H1 (cell line): ENCODE results near the gene NT5C.

ENCODE experiments used
- JUND ChIP-seq: IDR thresholded peaks from 2 replicates; pipeline ENCODE4 v1.6.1; 2011; ENCODE audit warnings: mild to moderate bottlenecking, improper control_type of control experiment, low read length
- NANOG ChIP-seq: IDR thresholded peaks from 2 replicates; pipeline ENCODE4 v1.6.1; 2011; ENCODE audit warnings: low read length, low read depth, mild to moderate bottlenecking, inconsistent platforms; ENCODE audit not compliant: insufficient read depth, poor library complexity, severe bottlenecking
- POLR2A ChIP-seq, 2 experiments: IDR thresholded peaks; 1 replicate in 1 of 2; 2 replicates in 1 of 2; pipeline ENCODE4 v1.6.1; 2011; ENCODE audit warnings: low read depth in 2 of 2, low read length in 2 of 2, mild to moderate bottlenecking in 2 of 2; ENCODE audit errors: control extremely low read depth in 1 of 2
- TF ChIP-seq, protein P1 (sequence below), 3 experiments: IDR thresholded peaks; 1 replicate in 2 of 3; 2 replicates in 1 of 3; pipeline versions ENCODE4 v1.5.1 to v1.6.1; 2011; ENCODE audit warnings: low read length in 3 of 3, mild to moderate bottlenecking in 3 of 3, inconsistent platforms in 2 of 3, low read depth in 1 of 3, moderate library complexity in 1 of 3; ENCODE audit not compliant: insufficient read depth in 1 of 3; ENCODE audit errors: control extremely low read depth in 1 of 3

DNA sequence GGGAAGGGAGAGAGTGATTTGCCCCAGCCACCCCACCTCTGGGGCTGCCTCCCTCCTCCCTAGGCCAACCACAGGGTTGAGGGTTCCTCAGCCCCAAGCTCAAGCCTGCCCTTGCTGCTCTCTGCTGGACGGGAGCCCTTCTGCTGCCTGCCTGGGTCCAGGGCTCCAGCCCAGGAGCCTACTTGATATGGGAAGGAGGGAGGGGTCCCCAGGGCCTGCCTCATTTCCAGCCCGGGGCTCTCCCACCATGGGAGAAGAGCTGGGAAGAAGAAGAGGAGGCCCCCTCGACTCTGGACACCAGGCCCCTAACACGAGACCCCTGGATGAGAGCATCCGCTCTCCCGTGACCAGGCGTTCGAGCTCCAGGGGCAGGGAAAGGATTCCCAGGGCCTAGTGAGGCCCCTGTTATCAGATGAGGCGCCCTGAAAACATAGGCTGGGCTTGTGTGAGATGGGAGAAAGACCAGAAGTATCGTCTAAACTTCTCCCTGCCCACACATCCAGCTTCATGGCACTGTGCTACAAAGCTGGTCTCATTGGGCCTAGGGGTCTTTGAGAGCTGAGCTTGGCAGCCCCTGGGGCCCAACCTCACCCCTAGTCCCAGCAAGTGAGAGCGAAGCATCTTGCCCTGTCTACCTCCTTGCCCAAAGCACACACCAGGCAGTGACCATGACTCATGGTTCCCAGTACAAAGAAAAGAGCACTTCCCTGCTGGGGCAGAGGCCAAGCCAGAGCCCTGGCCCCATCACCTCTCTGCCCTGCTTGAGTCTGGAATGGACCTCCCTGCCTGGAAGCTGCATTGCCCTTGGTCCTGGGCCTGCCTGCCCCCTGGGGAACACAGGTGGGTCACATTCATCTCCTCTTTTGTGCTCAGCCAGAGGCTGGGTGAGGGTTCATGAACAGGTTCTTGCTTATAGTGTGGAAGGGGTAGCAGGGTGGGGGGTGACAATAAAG lies 42.8 kb downstream of the NT5C start:
- TF ChIP-seq, protein P1, sequence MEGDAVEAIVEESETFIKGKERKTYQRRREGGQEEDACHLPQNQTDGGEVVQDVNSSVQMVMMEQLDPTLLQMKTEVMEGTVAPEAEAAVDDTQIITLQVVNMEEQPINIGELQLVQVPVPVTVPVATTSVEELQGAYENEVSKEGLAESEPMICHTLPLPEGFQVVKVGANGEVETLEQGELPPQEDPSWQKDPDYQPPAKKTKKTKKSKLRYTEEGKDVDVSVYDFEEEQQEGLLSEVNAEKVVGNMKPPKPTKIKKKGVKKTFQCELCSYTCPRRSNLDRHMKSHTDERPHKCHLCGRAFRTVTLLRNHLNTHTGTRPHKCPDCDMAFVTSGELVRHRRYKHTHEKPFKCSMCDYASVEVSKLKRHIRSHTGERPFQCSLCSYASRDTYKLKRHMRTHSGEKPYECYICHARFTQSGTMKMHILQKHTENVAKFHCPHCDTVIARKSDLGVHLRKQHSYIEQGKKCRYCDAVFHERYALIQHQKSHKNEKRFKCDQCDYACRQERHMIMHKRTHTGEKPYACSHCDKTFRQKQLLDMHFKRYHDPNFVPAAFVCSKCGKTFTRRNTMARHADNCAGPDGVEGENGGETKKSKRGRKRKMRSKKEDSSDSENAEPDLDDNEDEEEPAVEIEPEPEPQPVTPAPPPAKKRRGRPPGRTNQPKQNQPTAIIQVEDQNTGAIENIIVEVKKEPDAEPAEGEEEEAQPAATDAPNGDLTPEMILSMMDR (IDR thresholded peaks at IDR 0.05; ENCODE audit: control extremely low read depth in 1 of 3, insufficient read depth in 1 of 3, low read depth in 1 of 3, low read length in 3 of 3): no peak
- TF ChIP-seq POLR2A (IDR thresholded peaks at IDR 0.05; ENCODE audit: control extremely low read depth in 1 of 2, low read depth in 2 of 2, low read length in 2 of 2) (no peak; a peak in 1 of 3 replicates), NANOG (no peak), JUND (peak; percentile 40; the same call in 1 of the 2 replicates)
